Measurements from ENCODE around the gene GRIN1.

The GRIN1 gene

DNA sequence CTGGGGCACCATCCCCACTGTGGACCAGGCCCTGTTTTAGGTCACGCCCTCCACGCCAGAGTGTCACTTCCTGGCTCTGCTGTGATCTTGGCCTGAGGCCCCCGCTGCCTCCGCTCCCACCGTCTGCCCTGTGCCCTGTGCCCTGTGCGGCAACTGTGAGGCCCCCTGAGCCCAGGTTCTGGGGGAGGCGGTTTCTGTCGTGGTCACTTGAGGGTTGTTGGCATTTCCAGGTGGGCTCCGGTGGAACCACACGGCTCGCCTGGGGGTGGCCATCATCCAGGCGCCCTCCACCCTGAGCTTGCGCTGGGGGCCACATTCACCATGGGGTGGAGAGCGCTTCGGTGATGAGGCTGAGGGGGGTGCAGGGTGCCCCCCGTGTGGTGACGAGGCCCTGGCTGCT lies 31.0 kb upstream of the GRIN1 start:
- H3K4me3 ChIP-seq (ENCODE audit: low read depth, low read length), result no peak overlapping the region
- POLR2A ChIA-PET, result no interaction called here
- no peak for DNase-seq (ENCODE audit: low read depth, low spot score)
- CTCF ChIA-PET, result interaction anchor here (1.1 to 1.2 kb wide), 2 partner anchors 118 to 128 kb away, joined by 3 read pairs; no protein-coding TSS in a partner anchor
- TF ChIP-seq, protein P1, sequence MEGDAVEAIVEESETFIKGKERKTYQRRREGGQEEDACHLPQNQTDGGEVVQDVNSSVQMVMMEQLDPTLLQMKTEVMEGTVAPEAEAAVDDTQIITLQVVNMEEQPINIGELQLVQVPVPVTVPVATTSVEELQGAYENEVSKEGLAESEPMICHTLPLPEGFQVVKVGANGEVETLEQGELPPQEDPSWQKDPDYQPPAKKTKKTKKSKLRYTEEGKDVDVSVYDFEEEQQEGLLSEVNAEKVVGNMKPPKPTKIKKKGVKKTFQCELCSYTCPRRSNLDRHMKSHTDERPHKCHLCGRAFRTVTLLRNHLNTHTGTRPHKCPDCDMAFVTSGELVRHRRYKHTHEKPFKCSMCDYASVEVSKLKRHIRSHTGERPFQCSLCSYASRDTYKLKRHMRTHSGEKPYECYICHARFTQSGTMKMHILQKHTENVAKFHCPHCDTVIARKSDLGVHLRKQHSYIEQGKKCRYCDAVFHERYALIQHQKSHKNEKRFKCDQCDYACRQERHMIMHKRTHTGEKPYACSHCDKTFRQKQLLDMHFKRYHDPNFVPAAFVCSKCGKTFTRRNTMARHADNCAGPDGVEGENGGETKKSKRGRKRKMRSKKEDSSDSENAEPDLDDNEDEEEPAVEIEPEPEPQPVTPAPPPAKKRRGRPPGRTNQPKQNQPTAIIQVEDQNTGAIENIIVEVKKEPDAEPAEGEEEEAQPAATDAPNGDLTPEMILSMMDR (IDR thresholded peaks at IDR 0.05; ENCODE audit: insufficient read depth, low read length, missing control alignments), result no peak

DNA sequence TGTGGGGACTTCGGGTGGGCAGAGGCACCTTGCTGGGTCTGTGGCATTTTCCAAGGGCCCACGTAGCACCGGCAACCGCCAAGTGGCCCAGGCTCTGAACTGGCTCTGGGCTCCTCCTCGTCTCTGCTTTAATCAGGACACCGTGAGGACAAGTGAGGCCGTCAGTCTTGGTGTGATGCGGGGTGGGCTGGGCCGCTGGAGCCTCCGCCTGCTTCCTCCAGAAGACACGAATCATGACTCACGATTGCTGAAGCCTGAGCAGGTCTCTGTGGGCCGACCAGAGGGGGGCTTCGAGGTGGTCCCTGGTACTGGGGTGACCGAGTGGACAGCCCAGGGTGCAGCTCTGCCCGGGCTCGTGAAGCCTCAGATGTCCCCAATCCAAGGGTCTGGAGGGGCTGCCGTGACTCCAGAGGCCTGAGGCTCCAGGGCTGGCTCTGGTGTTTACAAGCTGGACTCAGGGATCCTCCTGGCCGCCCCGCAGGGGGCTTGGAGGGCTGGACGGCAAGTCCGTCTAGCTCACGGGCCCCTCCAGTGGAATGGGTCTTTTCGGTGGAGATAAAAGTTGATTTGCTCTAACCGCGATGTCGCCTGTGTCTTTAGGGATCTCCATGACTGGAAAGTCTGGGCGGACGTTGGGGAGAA lies 30.2 kb upstream of the GRIN1 start:
- TF ChIP-seq, protein P1 (IDR thresholded peaks at IDR 0.05; ENCODE audit: insufficient read depth, low read length, missing control alignments), result no peak
- no peak for DNase-seq (ENCODE audit: low read depth, low spot score)
- CTCF ChIA-PET, result interaction anchor here (1.1 to 1.2 kb wide), 2 partner anchors 118 to 128 kb away, joined by 3 to 6 read pairs; no protein-coding TSS in a partner anchor
- POLR2A ChIA-PET, result interaction anchor here (1.0 kb wide), 1 partner anchor 21 kb away, joined by 4 read pairs; no protein-coding TSS in a partner anchor
- no peak overlapping the region for H3K4me3 ChIP-seq (ENCODE audit: low read depth, low read length)

DNA sequence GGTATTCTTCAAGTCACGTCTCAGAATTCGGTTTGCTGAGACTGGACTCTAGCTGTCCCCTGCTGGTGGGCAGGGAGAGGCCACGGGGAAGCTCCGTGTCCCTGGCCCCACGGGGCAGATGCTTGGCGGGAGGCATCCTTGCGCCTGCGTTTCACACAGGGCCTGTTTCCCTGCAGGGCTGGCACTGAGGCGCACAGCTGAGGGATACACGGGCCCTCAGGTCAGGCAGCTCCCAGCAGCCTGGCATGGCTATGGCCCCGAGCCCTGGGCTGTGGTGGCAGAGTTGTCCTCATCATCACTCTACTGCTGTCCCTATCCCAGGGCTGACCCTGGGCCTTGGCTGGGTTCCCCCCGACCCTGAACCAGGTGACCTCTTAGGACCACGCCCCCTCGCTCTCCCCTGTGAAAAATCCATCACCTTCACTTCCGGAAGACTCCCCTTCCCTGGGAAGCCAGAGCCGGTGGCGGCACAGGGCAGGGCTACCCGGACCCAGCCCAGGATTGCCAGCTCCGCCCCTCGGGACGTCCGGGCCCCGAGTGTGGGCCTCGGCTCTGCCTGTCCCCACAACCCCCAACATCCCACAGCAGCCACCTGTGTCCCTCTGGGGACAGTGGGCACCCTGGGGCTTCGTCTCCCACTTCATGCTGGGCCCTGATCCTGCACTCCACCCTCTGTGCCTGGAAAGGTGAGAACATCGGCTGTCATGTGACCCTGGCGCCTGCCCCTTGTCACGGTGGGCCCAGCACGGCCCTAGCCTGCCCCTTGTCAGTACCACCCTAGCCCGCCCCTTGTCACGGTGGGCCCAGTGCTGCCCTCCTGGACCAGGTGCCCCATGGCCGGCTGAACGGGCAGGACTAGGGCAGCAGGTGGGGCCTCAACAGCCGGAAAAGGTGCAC lies 29.5 kb upstream of the GRIN1 start:
- H3K4me3 ChIP-seq (ENCODE audit: low read depth, low read length), result no peak overlapping the region
- ChIA-PET POLR2A (interaction anchor here (1.0 kb wide), 1 partner anchor 20 kb away, joined by 4 read pairs; no protein-coding TSS in a partner anchor), CTCF (interaction anchor here (1.1 to 1.2 kb wide), 2 partner anchors 117 to 127 kb away, joined by 3 to 6 read pairs; no protein-coding TSS in a partner anchor)
- TF ChIP-seq, protein P1 (IDR thresholded peaks at IDR 0.05; ENCODE audit: insufficient read depth, low read length, missing control alignments), result no peak
- DNase-seq (ENCODE audit: low read depth, low spot score), result no peak

DNA sequence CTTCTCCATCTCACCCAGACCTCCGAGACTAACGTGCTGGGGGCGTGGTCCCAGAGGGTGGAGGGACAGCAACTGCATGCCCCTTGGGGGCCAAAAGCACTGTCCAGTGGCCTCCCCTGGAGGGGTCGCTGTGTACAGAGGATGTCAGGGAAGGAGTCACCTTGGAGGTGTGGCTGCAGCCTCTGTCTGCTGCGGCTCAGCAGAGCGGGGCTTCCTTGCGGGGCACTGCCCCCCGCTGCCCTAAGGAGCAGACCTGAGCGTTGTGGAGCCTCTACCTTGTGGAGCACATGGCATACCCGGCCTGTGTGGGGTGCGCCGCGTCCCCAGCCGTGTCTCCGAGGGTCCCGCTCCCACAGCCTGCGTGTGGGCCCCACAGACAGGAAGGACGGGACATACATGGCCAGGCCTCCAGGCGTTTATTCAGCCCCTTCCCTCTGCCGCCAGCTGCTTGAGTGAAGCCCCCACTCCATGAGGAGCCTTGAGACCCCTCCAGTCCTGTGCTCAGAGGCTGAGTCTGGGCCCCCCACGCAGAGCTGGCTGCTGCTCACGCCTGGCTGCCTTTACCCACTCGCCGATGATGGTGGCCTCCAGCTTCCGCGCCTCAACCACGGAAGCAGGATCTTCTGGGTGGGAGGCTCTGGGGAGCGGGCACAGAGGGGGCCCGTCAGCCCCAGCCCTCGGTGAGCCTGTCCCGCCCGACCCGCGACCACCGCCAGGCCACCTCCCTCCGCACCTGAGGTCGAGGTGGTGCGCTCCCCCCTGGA lies 28.6 kb upstream of the GRIN1 start:
- POLR2A ChIA-PET, result no interaction called here
- TF ChIP-seq, protein P1 (IDR thresholded peaks at IDR 0.05; ENCODE audit: insufficient read depth, low read length, missing control alignments), result no peak
- CTCF ChIA-PET, result no interaction called here
- H3K4me3 ChIP-seq (ENCODE audit: low read depth, low read length), result no peak overlapping the region
- no peak for DNase-seq (ENCODE audit: low read depth, low spot score)

DNA sequence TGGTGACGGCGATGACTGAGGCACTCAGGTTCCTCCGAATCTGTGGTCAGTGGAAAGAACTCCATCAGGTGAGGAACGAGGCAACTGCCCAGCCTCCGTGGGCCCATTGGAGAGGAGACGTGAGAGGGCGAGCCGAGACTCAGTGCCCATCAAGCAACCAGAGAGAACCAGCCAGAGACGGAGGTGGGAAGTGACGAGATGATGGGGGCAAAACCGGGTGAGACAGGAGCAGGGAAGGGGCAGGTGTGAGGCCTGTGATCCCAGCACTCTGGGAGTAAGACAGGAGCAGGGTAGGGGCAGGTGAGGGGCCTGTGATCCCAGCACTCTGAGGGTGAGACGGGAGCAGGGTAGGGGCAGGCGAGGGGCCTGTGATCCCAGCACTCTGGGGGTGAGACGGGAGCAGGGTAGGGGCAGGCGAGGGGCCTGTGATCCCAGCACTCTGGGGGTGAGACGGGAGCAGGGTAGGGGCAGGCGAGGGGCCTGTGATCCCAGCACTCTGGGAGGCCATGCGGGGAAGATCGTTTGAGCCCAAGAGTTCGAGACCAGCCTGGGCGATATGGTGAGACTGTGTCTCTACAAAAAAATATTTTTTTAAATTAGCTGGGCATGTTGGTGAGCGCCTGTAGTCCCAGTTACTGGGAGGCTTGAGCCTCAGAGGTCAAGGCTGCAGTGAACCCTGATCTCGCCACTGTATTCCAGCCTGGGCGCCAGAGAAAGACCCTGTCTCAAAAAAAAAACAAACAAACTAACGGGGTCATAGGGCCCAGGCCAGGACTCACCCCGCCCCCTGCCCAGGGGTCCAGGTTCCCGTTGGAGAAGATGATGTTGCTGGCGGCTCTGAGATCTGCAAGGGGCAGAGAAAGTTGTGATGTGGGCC lies 27.8 kb upstream of the GRIN1 start:
- H3K4me3 ChIP-seq (ENCODE audit: low read depth, low read length), result no peak overlapping the region
- TF ChIP-seq, protein P1 (IDR thresholded peaks at IDR 0.05; ENCODE audit: insufficient read depth, low read length, missing control alignments), result no peak
- CTCF ChIA-PET, result interaction anchor here (2.1 kb wide), 1 partner anchor 126 kb away, joined by 5 read pairs; no protein-coding TSS in a partner anchor
- POLR2A ChIA-PET, result no interaction called here
- DNase-seq (ENCODE audit: low read depth, low spot score), result no peak

Data from AG04449 (cell line).